Right lobe of liver (tissue), 6 donors: ENCODE data around the gene CISH. TPM values are rescaled to one million over a fixed set of nuclear protein-coding genes. Genes with fewer than 3 reads are reported as not detected.

Experiments
- ATAC-seq, 4 donors: fragments of 200-7000 bp; cut with Tn5 transposase; one replicate each; pipeline ENCODE4 v1.9.1; 2020; ENCODE audit warnings: mild to moderate bottlenecking in 4 of 4, moderate library complexity in 4 of 4
- DNase-seq, 3 donors: peaks; one replicate each; pipeline ENCODE4 v3.0.0-alpha.2; 2020
- H3K27ac ChIP-seq, 3 donors: fragments of 200-600 bp; one replicate each; pipeline ENCODE4 v1.8.0; 2022
- H3K27me3 ChIP-seq, 2 donors: fragments of 200-600 bp; one replicate each; pipeline ENCODE4 v1.8.0; 2022
- H3K36me3 ChIP-seq, 4 donors: fragments of 200-600 bp; sonication (generic) in 1 of 4; one replicate each; pipeline versions ENCODE4 v1.5.1 to v1.8.0; 2017 to 2022; ENCODE audit warnings: control low read depth in 1 of 4
- H3K4me1 ChIP-seq, 4 donors: fragments of 200-600 bp; sonication (generic) in 1 of 4; one replicate each; pipeline versions ENCODE4 v1.5.1 to v1.8.0; 2017 to 2022; ENCODE audit warnings: control low read depth in 1 of 4
- H3K4me3 ChIP-seq, 3 donors: fragments of 200-600 bp; one replicate each; pipeline ENCODE4 v1.8.0; 2022
- H3K9me3 ChIP-seq, 4 donors: fragments of 200-600 bp; sonication (generic) in 1 of 4; one replicate each; pipeline versions ENCODE4 v1.5.1 to v1.8.0; 2017 to 2022; ENCODE audit warnings: control low read depth in 1 of 4
- CTCF ChIP-seq, 4 donors: fragments of 200-600 bp in 3 of 4; fragments of 450-650 bp in 1 of 4; IDR thresholded peaks; one replicate each; pipeline versions ENCODE4 v1.5.1 to v1.8.0; 2016 to 2022; ENCODE audit warnings: antibody characterized with exemption in 4 of 4, mild to moderate bottlenecking in 2 of 4
- POLR2A ChIP-seq: fragments of 450-650 bp; IDR thresholded peaks from one replicate; pipeline ENCODE4 v1.6.1; 2017; ENCODE audit warnings: antibody characterized with exemption, mild to moderate bottlenecking
- WGBS: methylation state at CpG from one replicate; pipeline ENCODE4 v1.1.6; 2018; ENCODE audit warnings: low coverage, low lambda C conversion rate; ENCODE audit not compliant: insufficient coverage; ENCODE audit errors: missing lambda C conversion rate; 5-methylcytosine and 5-hydroxymethylcytosine counted together
- intact Hi-C, 2 donors: fragments of 100-400 bp; cut with DNase I; formaldehyde crosslinking; loops; one replicate each; pipeline versions ENCODE4 v1.11.2 to v1.14.1; 2022
- total RNA-seq, 6 experiments: library from RNA; depleted of rRNA in 2 of 6; stranded (reverse); fragments of >200 nt in 2 of 6; fragmentation: NEBNext Ultra II Directional in 3 of 6; extraction: Animal tissue kit (Norgen Biotek cat#: 25700) in 3 of 6; gene quantifications; one replicate each; pipeline versions ENCODE4 v1.1.0 to v1.2.4, GENCODE V29; 2016 to 2023
- donor health status: DM: no; HTN: yes; CAD: no.
- donor health status: DM: no; HTN: no; CAD: no.
- donor health status: DM: no; HTN: no; CAD: no.
- donor health status: DM: no; HTN: yes; CAD: no.
- donor health status: DM: no; HTN: yes; CAD: no.

CISH gene
- total RNA-seq, 6 experiments from 2014 or later = 5.3 to 28.1 (median 17.8) TPM

GRCh38 chr3:50628601-50629000 is 17.0 kb upstream of the CISH start:
- DNase-seq (no peak), ATAC-seq (no peak)
- Histone ChIP-seq H3K36me3 (no peaks in the 10 kb centered on the region), H3K9me3 (no peaks in the 10 kb centered on the region), H3K27me3 (no peaks in the 10 kb centered on the region), H3K4me1 (no peaks in the 10 kb centered on the region), H3K4me3 (no peak overlapping the region), H3K27ac (no peak overlapping the region)
- intact Hi-C loops = loop anchor here in 1 of 2 donors (10.0 kb wide), 1 partner anchor 746 kb away; no protein-coding TSS in a partner anchor
- TF ChIP-seq CTCF (IDR thresholded peaks at IDR 0.05) (no peak), POLR2A (no peak)
- WGBS = 80% methylated on average over 1 of the region's 3 CpGs

GRCh38 chr3:50627407-50628051 is 16.0 kb upstream of the CISH start:
- Histone ChIP-seq H3K36me3 (no peaks in the 10 kb centered on the region), H3K4me3 (no peak overlapping the region), H3K4me1 (no peaks in the 10 kb centered on the region), H3K9me3 (no peaks in the 10 kb centered on the region), H3K27me3 (no peaks in the 10 kb centered on the region), H3K27ac (no peak overlapping the region)
- WGBS = 20% methylated on average over 1 of the region's 6 CpGs
- intact Hi-C loops = loop anchor here in 1 of 2 donors (10.0 kb wide), 1 partner anchor 747 kb away; no protein-coding TSS in a partner anchor
- ATAC-seq (peak in 2 of 4 donors; percentile 28 to 65), DNase-seq (no peak)
- TF ChIP-seq CTCF (IDR thresholded peaks at IDR 0.05) (no peak), POLR2A (no peak)

GRCh38 chr3:50626401-50626800 is 14.8 kb upstream of the CISH start:
- DNase-seq = no peak
- H3K4me3 ChIP-seq = no peak overlapping the region
- H3K9me3 ChIP-seq = no peaks in the 10 kb centered on the region
- H3K4me1 ChIP-seq = no peaks in the 10 kb centered on the region
- no peaks in the 10 kb centered on the region for H3K36me3 ChIP-seq
- H3K27me3 ChIP-seq = no peaks in the 10 kb centered on the region
- no peak for TF ChIP-seq POLR2A
- TF ChIP-seq CTCF (IDR thresholded peaks at IDR 0.05) = no peak
- intact Hi-C loops = loop anchor here in 1 of 2 donors (10.0 kb wide), 1 partner anchor 748 kb away; no protein-coding TSS in a partner anchor
- H3K27ac ChIP-seq = no peak overlapping the region
- WGBS = 100% methylated on average over 1 of the region's 3 CpGs
- no peak for ATAC-seq

GRCh38 chr3:50625231-50626182 is 13.9 kb upstream of the CISH start:
- H3K27me3 ChIP-seq = no peaks in the 10 kb centered on the region
- no peaks in the 10 kb centered on the region for H3K4me1 ChIP-seq
- 76% methylated on average over 13 of the region's 18 CpGs for WGBS
- no peak overlapping the region for H3K4me3 ChIP-seq
- no peak overlapping the region for H3K27ac ChIP-seq
- H3K9me3 ChIP-seq = no peaks in the 10 kb centered on the region
- intact Hi-C loops = loop anchor here in 1 of 2 donors (10.0 kb wide), 1 partner anchor 749 kb away; no protein-coding TSS in a partner anchor
- TF ChIP-seq CTCF (IDR thresholded peaks at IDR 0.05) = no peak
- TF ChIP-seq POLR2A = no peak
- no peak for ATAC-seq
- no peaks in the 10 kb centered on the region for H3K36me3 ChIP-seq
- no peak for DNase-seq
